H1 (cell line): Measurements from ENCODE around the gene COX18. TPM values are rescaled to one million over a fixed set of nuclear protein-coding genes. Genes with fewer than 3 reads are reported as not detected.

ENCODE experiments used
- CTCF ChIA-PET: fragments of 300-600 bp; sonication (Branson Sonifier 250); formaldehyde crosslinking; loops from one replicate; lab custom pipeline; 2021; ENCODE audit not compliant: partially characterized antibody; lab: Charles Lee
- POLR2A ChIA-PET: fragments of 300-600 bp; sonication (Branson Sonifier 250); formaldehyde crosslinking; loops from one replicate; lab custom pipeline; 2021; ENCODE audit warnings: inconsistent platforms; ENCODE audit not compliant: partially characterized antibody; lab: Charles Lee
- DNase-seq, 2 experiments: peaks; one replicate each; pipeline versions ENCODE4 v3.0.0 to v3.0.0-alpha.2; 2010 to 2022; ENCODE audit warnings: low spot score in 2 of 2, low read depth in 1 of 2, mixed read lengths in 1 of 2
- FAIRE-seq: peaks from 2 replicates; lab custom pipeline; 2011; peaks lifted over from hg19 to GRCh38; lab: Jason Lieb, UNC
- H2AFZ ChIP-seq: 2 replicates; pipeline ENCODE4 v1.8.1; 2012; ENCODE audit warnings: low read length, inconsistent platforms
- H2AK5ac ChIP-seq: 2 replicates; pipeline ENCODE4 v1.6.1; 2013; ENCODE audit warnings: low read depth, low read length
- H2BK120ac ChIP-seq: replicated peaks from 2 replicates; pipeline ENCODE3; 2013; ENCODE audit warnings: low read depth, low read length, inconsistent platforms
- H2BK12ac ChIP-seq: 2 replicates; pipeline ENCODE4 v1.6.1; 2013; ENCODE audit warnings: low read depth, low read length
- H2BK15ac ChIP-seq: 2 replicates; pipeline ENCODE4 v1.6.1; 2013; ENCODE audit warnings: low read length
- H2BK20ac ChIP-seq: 2 replicates; pipeline ENCODE4 v1.6.1; 2013; ENCODE audit warnings: low read length
- H2BK5ac ChIP-seq: 2 replicates; pipeline ENCODE4 v1.6.1; 2013; ENCODE audit warnings: low read depth, low read length
- H3K14ac ChIP-seq: 2 replicates; pipeline ENCODE4 v1.6.1; 2013; ENCODE audit warnings: inconsistent platforms; ENCODE audit not compliant: insufficient read length
- H3K18ac ChIP-seq: 2 replicates; pipeline ENCODE4 v1.6.1; 2013; ENCODE audit warnings: low read length; ENCODE audit errors: extremely low read depth
- H3K23ac ChIP-seq: 2 replicates; pipeline ENCODE4 v1.6.1; 2013; ENCODE audit warnings: inconsistent platforms; ENCODE audit not compliant: insufficient read length
- H3K23me2 ChIP-seq: 2 replicates; pipeline ENCODE4 v1.6.1; 2013; ENCODE audit warnings: low read depth, low read length
- H3K27ac ChIP-seq: 2 replicates; pipeline ENCODE4 v1.6.1; 2011; ENCODE audit warnings: low read depth, low read length, inconsistent platforms
- H3K27me3 ChIP-seq, 4 experiments: replicated peaks in 1 of 4; 1 replicate in 1 of 4; 2 replicates in 3 of 4; pipeline versions ENCODE4 v1.6.1 to v1.8.1; 2011 to 2013; ENCODE audit warnings: low read length in 3 of 4, mild to moderate bottlenecking in 3 of 4, inconsistent platforms in 2 of 4, mixed read lengths in 2 of 4, moderate library complexity in 1 of 4; ENCODE audit not compliant: control insufficient read depth in 3 of 4, insufficient read depth in 3 of 4; ENCODE audit errors: extremely low read depth in 1 of 4
- H3K36me3 ChIP-seq, 4 experiments: 2 replicates each; pipeline versions ENCODE4 v1.6.1 to v1.8.1; 2011 to 2013; ENCODE audit warnings: mild to moderate bottlenecking in 4 of 4, low read length in 3 of 4, moderate library complexity in 2 of 4, control low read depth in 1 of 4, inconsistent platforms in 1 of 4; ENCODE audit not compliant: insufficient read depth in 4 of 4, control insufficient read depth in 2 of 4
- H3K4ac ChIP-seq: replicated peaks from 2 replicates; pipeline ENCODE3; 2013; ENCODE audit warnings: low read length, low read depth, mixed read lengths, inconsistent platforms; ENCODE audit not compliant: insufficient read length
- H3K4me1 ChIP-seq, 4 experiments: replicated peaks in 1 of 4; 1 replicate in 1 of 4; 2 replicates in 3 of 4; pipeline versions ENCODE4 v1.6.1 to v1.8.1; 2011 to 2013; ENCODE audit warnings: low read length in 3 of 4, inconsistent platforms in 2 of 4, mixed read lengths in 1 of 4; ENCODE audit not compliant: insufficient read depth in 4 of 4, control insufficient read depth in 3 of 4
- H3K4me2 ChIP-seq, 2 experiments: 2 replicates each; pipeline versions ENCODE4 v1.6.1 to v1.8.1; 2011 to 2013; ENCODE audit warnings: low read depth in 2 of 2, low read length in 2 of 2, control low read depth in 1 of 2, inconsistent platforms in 1 of 2, mild to moderate bottlenecking in 1 of 2; ENCODE audit not compliant: insufficient read depth in 1 of 2
- H3K4me3 ChIP-seq, 4 experiments: fragments of 200-600, 300-600 bp in 1 of 4; sonication (generic), shearing (Covaris generic), sonication (Bioruptor Twin) in 1 of 4; 2 replicates each; pipeline versions ENCODE4 v1.5.1 to v1.8.1; 2011 to 2016; ENCODE audit warnings: low read length in 4 of 4, low read depth in 3 of 4, control low read depth in 2 of 4, inconsistent platforms in 2 of 4, mild to moderate bottlenecking in 2 of 4, mixed read lengths in 1 of 4, moderate library complexity in 1 of 4; ENCODE audit not compliant: insufficient read depth in 2 of 4; ENCODE audit errors: extremely low read depth in 1 of 4
- H3K56ac ChIP-seq: replicated peaks from 2 replicates; pipeline ENCODE3; 2013; ENCODE audit warnings: low read depth, mild to moderate bottlenecking, mixed read lengths, low read length, inconsistent platforms; ENCODE audit not compliant: insufficient read length
- H3K79me1 ChIP-seq: 2 replicates; pipeline ENCODE4 v1.6.1; 2013; ENCODE audit warnings: low read depth, low read length, control low read depth
- H3K79me2 ChIP-seq, 2 experiments: 2 replicates each; pipeline versions ENCODE4 v1.6.1 to v1.8.1; 2012 to 2013; ENCODE audit warnings: low read length in 2 of 2, mild to moderate bottlenecking in 2 of 2, inconsistent platforms in 1 of 2; ENCODE audit not compliant: insufficient read depth in 2 of 2, control insufficient read depth in 1 of 2
- H3K9ac ChIP-seq, 4 experiments: replicated peaks in 1 of 4; 1 replicate in 1 of 4; 2 replicates in 3 of 4; pipeline versions ENCODE4 v1.6.1 to v1.8.1; 2011 to 2013; ENCODE audit warnings: low read depth in 3 of 4, low read length in 3 of 4, control low read depth in 2 of 4, mild to moderate bottlenecking in 2 of 4, moderate library complexity in 2 of 4, inconsistent platforms in 1 of 4; ENCODE audit errors: extremely low read depth in 1 of 4
- H3K9me3 ChIP-seq, 2 experiments: 2 replicates each; pipeline versions ENCODE4 v1.6.1 to v1.8.1; 2012 to 2013; ENCODE audit warnings: mild to moderate bottlenecking in 2 of 2, moderate library complexity in 2 of 2, control low read depth in 1 of 2, inconsistent platforms in 1 of 2, low read depth in 1 of 2, low read length in 1 of 2, mixed read lengths in 1 of 2; ENCODE audit not compliant: insufficient read depth in 2 of 2
- H4K20me1 ChIP-seq, 2 experiments: replicated peaks in 1 of 2; 2 replicates each; pipeline versions ENCODE3 to v1.8.1; 2011 to 2013; ENCODE audit warnings: inconsistent platforms in 2 of 2, low read length in 2 of 2, mild to moderate bottlenecking in 1 of 2; ENCODE audit not compliant: insufficient read depth in 2 of 2, control insufficient read depth in 1 of 2
- H4K5ac ChIP-seq: 2 replicates; pipeline ENCODE4 v1.6.1; 2013; ENCODE audit warnings: low read length, low read depth, mixed read lengths, inconsistent platforms; ENCODE audit not compliant: insufficient read length
- H4K8ac ChIP-seq: 2 replicates; pipeline ENCODE4 v1.8.0; 2013; ENCODE audit warnings: mild to moderate bottlenecking, moderate library complexity, low read length, inconsistent platforms; ENCODE audit not compliant: insufficient read depth; ENCODE audit errors: extremely low read depth
- H4K91ac ChIP-seq: replicated peaks from 2 replicates; pipeline ENCODE3; 2013; ENCODE audit warnings: low read length, mixed read lengths, inconsistent platforms; ENCODE audit not compliant: insufficient read length
- BRCA1 ChIP-seq: IDR thresholded peaks from 2 replicates; pipeline ENCODE4 v1.6.1; 2012; ENCODE audit warnings: low read depth, low read length, improper control_type of control experiment
- CBX8 ChIP-seq: fragments of 300-800, 300-1000 bp; sonication (generic); IDR thresholded peaks from 2 replicates; pipeline ENCODE4 v1.7.1; 2016; ENCODE audit warnings: low read depth, low read length, borderline replicate concordance
- CHD1 ChIP-seq: IDR thresholded peaks from 2 replicates; pipeline ENCODE4 v1.6.1; 2012; ENCODE audit warnings: low read depth, low read length, improper control_type of control experiment
- GTF2F1 ChIP-seq: IDR thresholded peaks from 2 replicates; pipeline ENCODE4 v1.6.1; 2012; ENCODE audit warnings: low read depth, low read length, improper control_type of control experiment, borderline replicate concordance
- HDAC6 ChIP-seq: IDR thresholded peaks from one replicate; pipeline ENCODE4 v1.7.1; 2012; ENCODE audit warnings: low read depth, mild to moderate bottlenecking, inconsistent platforms, low read length, moderate library complexity
- KDM5A ChIP-seq: fragments of 200-600 bp; IDR thresholded peaks from 2 replicates; pipeline ENCODE4 v1.7.1; 2012; ENCODE audit warnings: mild to moderate bottlenecking, low read length, inconsistent platforms, mixed read lengths
- RFX5 ChIP-seq: IDR thresholded peaks from 2 replicates; pipeline ENCODE4 v1.6.1; 2011; ENCODE audit warnings: low read depth, low read length, improper control_type of control experiment, borderline replicate concordance
- SAP30 ChIP-seq: fragments of 300-600 bp; sonication (generic); IDR thresholded peaks from 2 replicates; pipeline ENCODE4 v1.7.1; 2012; ENCODE audit warnings: low read length, moderate library complexity, mild to moderate bottlenecking, inconsistent platforms; ENCODE audit not compliant: insufficient read depth, insufficient replicate concordance
- TBP ChIP-seq: IDR thresholded peaks from 2 replicates; pipeline ENCODE4 v1.6.1; 2011; ENCODE audit warnings: low read depth, low read length, improper control_type of control experiment
- TCF12 ChIP-seq: IDR thresholded peaks from 2 replicates; pipeline ENCODE4 v1.6.1; 2011; ENCODE audit warnings: low read depth, mild to moderate bottlenecking, low read length
- WGBS, 2 experiments: shearing (Covaris generic) in 1 of 2; methylation state at CpG; one replicate each; pipeline versions ENCODE4 v1.1.6 to v1.1.7; 2013 to 2015; ENCODE audit warnings: low lambda C conversion rate in 2 of 2, mixed read lengths in 2 of 2, inconsistent platforms in 1 of 2, low coverage in 1 of 2, missing lambda C conversion rate in 1 of 2; ENCODE audit not compliant: insufficient replicate concordance in 2 of 2, insufficient coverage in 1 of 2, insufficient read length in 1 of 2; ENCODE audit errors: extremely low coverage in 1 of 2, missing lambda C conversion rate in 1 of 2; 5-methylcytosine and 5-hydroxymethylcytosine counted together
- polyA plus RNA-seq, 7 experiments: library from polyadenylated mRNA; depleted of rRNA in 3 of 7; stranded (reverse) in 5 of 7; unstranded in 2 of 7; fragments of >200 nt in 5 of 7; fragments of 200-250 nt in 2 of 7; gene quantifications; 1 replicate in 5 of 7; 2 replicates in 1 of 7; 4 replicates in 1 of 7; pipeline versions ENCODE4 v1.2.1 to v1.2.3, GENCODE V29; 2011 to 2013; ENCODE audit warnings: missing spikeins in 2 of 7, mixed read lengths in 2 of 7
- total RNA-seq: library from RNA; stranded (reverse); fragmentation: NEBNext Ultra II Directional; extraction: Animal tissue kit (Norgen Biotek cat#: 25700); gene quantifications from 2 replicates; pipeline ENCODE4 v1.2.1, GENCODE V29; 2021
- TF ChIP-seq, protein P1 (sequence below): IDR thresholded peaks from 2 replicates; pipeline ENCODE4 v1.6.1; 2011; ENCODE audit warnings: low read length, improper control_type of control experiment
- TF ChIP-seq, protein P2 (sequence below): IDR thresholded peaks from 2 replicates; pipeline ENCODE4 v1.6.1; 2011; ENCODE audit warnings: low read depth, mild to moderate bottlenecking, low read length; ENCODE audit not compliant: insufficient read depth

The COX18 gene
- total and polyA plus RNA-seq, 2 of the 8 experiments (the other 6 are each of a cell fraction or from before 2014, with no cell fraction given): 23.0 to 23.7 TPM

DNA sequence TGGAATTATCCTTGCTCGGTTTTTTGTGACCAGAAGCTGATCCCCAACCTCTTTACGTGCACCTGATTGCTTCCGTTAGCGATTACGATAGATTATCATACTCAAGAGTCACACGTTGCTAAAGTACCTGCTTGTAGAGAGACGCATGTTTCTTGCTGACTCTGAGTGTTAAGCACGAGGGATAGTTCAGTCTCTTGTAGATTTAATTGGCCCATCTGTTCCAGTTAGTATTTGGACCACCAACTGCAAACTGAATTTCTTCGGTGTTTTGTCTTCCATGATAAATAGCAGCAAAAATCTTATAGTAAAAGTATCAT, 516 bp upstream of the COX18 start:
- no peak overlapping the region for H3K56ac ChIP-seq
- no peak overlapping the region for H4K8ac ChIP-seq
- no peak overlapping the region for H3K14ac ChIP-seq
- peaks cover 0 to 4% (median 1%) of the 10 kb centered on the region in 4 experiments; a peak in 2 of 7 replicates for H3K4me1 ChIP-seq
- no peaks in the 10 kb centered on the region for H3K27me3 ChIP-seq
- H2AK5ac ChIP-seq: no peak overlapping the region
- peak overlapping the region; percentile 78 to 94 (median 86) for H3K9ac ChIP-seq
- no peaks in the 10 kb centered on the region for H4K20me1 ChIP-seq
- H2BK20ac ChIP-seq: no peak overlapping the region
- peak overlapping the region; percentile 92 for H3K27ac ChIP-seq
- peak overlapping the region; percentile 40 for H4K5ac ChIP-seq
- POLR2A ChIA-PET: interaction anchor here (0.7 to 2.3 kb wide), 5 partner anchors 7 to 189 kb away, joined by 3 to 9 read pairs (median 5); partner anchors contain the start of gene ANKRD17
- H2BK5ac ChIP-seq: peak overlapping the region; percentile 67
- peaks cover 0 to 14% (median 0%) of the 10 kb centered on the region in 4 experiments; a peak in 3 of 8 replicates for H3K36me3 ChIP-seq
- peak overlapping the region; percentile 58 for H3K4ac ChIP-seq
- H2BK15ac ChIP-seq: no peak overlapping the region
- peaks cover 7% of the 10 kb centered on the region; the same call in 1 of the 2 replicates for H3K23me2 ChIP-seq
- no peaks in the 10 kb centered on the region for H3K9me3 ChIP-seq
- no peak for FAIRE-seq
- WGBS, 2 experiments: 23% methylated on average over 9 of the region's 9 CpGs; no CpG with 5 or more reads in 1 of the 2 experiments
- no peak overlapping the region for H2BK120ac ChIP-seq
- H2BK12ac ChIP-seq: no peak overlapping the region; the same call in 1 of the 2 replicates
- H3K4me2 ChIP-seq: peak overlapping the region; percentile 95
- peak overlapping the region; percentile 63 to 89 (median 83) for H3K4me3 ChIP-seq
- H4K91ac ChIP-seq: no peak overlapping the region
- peaks cover 0 to 12% of the 10 kb centered on the region in 2 experiments; a peak in 2 of 4 replicates for H3K79me2 ChIP-seq
- H3K23ac ChIP-seq: no peak overlapping the region
- 0 out of 2 replicates have a peak overlapping the region, but pooled peaks have one; percentile 42 for H3K18ac ChIP-seq
- H3K79me1 ChIP-seq: no peaks in the 10 kb centered on the region
- DNase-seq: no peak
- CTCF ChIA-PET: interaction anchor here (1.0 kb wide), 1 partner anchor 189 kb away, joined by 4 read pairs; the partner anchor contains the start of gene ANKRD17
- H2AFZ ChIP-seq: peak overlapping the region; percentile 97
- TF ChIP-seq HDAC6: no peak
- no peak for TF ChIP-seq GTF2F1
- TF ChIP-seq, protein P1, sequence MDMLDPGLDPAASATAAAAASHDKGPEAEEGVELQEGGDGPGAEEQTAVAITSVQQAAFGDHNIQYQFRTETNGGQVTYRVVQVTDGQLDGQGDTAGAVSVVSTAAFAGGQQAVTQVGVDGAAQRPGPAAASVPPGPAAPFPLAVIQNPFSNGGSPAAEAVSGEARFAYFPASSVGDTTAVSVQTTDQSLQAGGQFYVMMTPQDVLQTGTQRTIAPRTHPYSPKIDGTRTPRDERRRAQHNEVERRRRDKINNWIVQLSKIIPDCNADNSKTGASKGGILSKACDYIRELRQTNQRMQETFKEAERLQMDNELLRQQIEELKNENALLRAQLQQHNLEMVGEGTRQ: no peak
- TF ChIP-seq TCF12: no peak
- TF ChIP-seq, protein P2, sequence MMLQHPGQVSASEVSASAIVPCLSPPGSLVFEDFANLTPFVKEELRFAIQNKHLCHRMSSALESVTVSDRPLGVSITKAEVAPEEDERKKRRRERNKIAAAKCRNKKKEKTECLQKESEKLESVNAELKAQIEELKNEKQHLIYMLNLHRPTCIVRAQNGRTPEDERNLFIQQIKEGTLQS: no peak
- no peak for TF ChIP-seq RFX5
- no peak for TF ChIP-seq CHD1
- TF ChIP-seq CBX8: no peak
- no peak for TF ChIP-seq BRCA1
- TF ChIP-seq TBP: no peak
- TF ChIP-seq KDM5A: no peak
- TF ChIP-seq SAP30: no peak
